HG03060 (cell line): ENCODE results near the gene ACOT7.

Source experiments
- ATAC-seq: cut with Tn5 transposase; IDR thresholded peaks from one replicate; pipeline ENCODE4 v1.9.1; 2021; ENCODE audit warnings: low read depth, moderate number of reproducible peaks; ENCODE audit not compliant: unreplicated experiment

Gene ACOT7

DNA sequence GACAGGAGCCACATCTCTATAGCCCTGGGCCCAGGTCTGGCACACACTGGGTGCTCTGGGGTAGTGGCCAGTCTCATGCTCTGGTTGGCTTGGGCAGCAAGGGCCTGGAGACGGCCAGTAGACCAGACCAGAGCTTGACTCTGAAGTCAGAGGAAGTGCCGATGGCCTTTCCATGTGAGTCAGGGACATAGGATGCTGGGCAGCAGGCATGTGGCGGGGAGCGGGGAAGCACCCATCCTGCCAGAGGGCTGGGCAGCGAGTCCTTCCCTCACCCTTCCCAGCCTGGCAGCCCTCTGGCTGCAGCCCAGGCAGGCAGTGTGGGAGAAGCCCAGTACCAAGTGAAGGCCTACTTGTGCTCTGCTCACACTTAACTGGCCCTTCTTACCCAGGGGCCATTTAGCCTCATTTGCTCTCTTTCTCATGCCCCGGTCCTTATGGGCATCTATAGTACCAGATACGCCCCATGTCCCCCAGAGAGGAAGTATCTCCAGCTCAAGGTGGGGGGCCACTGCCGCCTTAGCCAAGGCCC, 136.0 kb downstream of the ACOT7 start:
- no peak for ATAC-seq

DNA sequence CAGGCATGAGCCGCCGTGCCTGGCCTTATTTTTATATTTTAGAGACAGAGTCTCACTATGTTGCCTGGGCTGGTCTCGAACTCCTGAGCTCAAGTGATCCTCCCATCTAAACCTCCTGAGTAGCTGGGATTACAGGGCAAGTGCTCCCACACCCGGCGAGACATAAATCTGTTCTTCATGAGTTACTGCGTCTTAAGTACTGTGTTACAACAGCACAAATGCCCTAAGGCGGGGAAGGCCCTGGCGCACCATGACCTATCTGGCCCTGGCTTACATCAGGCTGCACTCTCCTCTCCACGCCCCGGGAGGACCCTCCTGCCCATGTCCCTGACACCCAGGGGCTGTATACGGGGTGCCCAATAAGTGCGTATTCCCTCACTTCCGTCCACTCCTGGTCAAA, 136.9 kb downstream of the ACOT7 start:
- ATAC-seq = no peak

- no peak for ATAC-seq
Observed at GRCh38 chr1:6254691-6255090, 138.9 kb downstream of the ACOT7 start.

DNA sequence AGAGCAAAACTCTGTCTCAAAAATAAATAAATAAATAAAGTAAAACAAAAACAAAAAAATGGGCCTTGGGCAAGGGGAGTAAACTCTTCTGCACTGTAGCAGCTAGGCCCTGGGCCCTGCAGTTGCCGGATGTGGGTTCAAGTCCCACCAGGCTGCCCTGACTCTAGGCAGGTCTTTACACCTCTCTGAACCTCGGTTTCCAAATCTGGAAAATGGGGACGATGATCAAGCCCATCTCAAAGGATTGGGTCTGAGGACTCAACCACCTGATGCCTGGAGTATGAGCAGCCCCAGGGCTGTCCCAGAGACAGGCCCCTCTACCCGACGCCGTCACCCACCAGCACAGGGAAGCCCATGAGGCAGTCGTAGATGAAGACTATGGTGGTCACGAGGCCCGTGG, 140.2 kb downstream of the ACOT7 start:
- no peak for ATAC-seq

DNA sequence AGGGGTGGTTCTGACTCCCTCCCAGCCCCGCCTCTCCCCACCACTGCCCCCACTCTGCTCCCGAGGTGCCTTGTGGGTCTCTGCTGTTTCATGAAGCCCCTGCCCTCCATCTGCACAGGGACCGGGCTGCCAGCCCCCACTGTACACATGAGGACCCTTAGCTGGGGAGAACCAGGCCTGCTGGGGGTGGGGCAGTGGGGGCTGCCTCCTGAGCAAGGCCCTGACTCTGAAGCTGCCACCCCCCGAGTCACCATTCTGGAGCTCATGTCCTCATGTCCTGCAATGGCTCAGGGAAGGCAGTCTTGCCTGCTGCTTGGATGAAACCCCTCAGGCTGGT, 141.2 kb downstream of the ACOT7 start:
- ATAC-seq = no peak

GRCh38 chr1:6251681-6252373, 141.7 kb downstream of the ACOT7 start:
- no peak for ATAC-seq

DNA sequence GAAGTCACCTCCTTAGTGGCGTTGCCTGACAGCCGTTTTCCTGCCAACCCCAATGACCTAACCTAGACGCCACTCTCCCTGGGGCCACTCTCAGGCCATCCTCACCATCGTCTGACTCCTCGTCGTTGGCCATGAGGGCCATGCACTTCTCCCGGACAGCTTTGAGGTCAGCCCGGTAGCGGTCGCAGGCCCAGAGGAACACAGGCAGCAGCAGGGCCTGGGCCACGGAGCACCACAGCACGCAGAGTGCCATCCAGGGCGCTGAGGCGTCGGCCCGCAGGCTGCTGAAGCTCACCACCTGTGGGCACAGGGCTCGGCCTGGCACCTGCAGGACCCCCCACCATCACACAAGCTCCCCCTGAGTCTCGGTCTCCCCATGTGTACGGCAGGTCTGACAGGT, 142.3 kb downstream of the ACOT7 start:
- no peak for ATAC-seq

GRCh38 chr1:6249739-6250689, 143.6 kb downstream of the ACOT7 start:
- no peak for ATAC-seq

GRCh38 chr1:6248932-6249738, 144.4 kb downstream of the ACOT7 start:
- ATAC-seq = no peak

- ATAC-seq = no peak
Observed at GRCh38 chr1:6248161-6248776, 145.3 kb downstream of the ACOT7 start.

- no peak for ATAC-seq
Observed at GRCh38 chr1:6247651-6248050, 145.9 kb downstream of the ACOT7 start.

GRCh38 chr1:6246497-6247467, 146.8 kb downstream of the ACOT7 start:
- no peak for ATAC-seq

DNA sequence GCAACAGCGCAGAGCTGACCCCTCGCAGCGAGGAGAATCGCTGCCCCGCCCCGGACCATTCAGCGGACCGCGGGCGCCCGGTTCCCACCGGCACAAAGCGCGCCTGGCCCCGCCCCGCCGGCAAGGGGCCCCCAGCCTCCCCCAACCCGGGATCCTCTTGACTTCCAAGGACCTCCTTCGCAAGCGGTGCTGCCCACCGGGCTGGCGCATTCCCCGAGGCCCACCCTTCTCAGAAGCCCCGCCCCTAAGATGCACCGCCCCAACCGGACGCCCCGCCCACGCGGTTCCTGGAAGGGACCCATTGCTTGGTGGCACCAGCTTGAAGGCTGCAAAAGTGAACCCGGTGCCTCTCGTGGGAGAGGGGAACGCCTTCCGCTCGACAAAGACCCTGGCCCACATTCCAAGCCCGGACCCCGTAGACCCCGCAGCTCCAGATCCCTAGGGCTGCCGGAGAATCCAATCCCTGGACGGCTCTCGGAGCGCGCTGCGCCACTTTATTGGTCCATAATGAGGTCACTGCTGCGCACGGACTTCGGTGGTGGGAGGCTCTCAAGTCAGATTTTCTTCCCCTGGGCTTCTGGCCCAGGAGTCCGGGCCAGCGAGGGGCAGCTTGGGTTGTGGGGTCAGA, 147.6 kb downstream of the ACOT7 start:
- ATAC-seq = no peak

GRCh38 chr1:6245086-6245868, 148.3 kb downstream of the ACOT7 start:
- ATAC-seq = no peak

- ATAC-seq = no peak
Observed at GRCh38 chr1:6244401-6245049, 149.0 kb downstream of the ACOT7 start.

DNA sequence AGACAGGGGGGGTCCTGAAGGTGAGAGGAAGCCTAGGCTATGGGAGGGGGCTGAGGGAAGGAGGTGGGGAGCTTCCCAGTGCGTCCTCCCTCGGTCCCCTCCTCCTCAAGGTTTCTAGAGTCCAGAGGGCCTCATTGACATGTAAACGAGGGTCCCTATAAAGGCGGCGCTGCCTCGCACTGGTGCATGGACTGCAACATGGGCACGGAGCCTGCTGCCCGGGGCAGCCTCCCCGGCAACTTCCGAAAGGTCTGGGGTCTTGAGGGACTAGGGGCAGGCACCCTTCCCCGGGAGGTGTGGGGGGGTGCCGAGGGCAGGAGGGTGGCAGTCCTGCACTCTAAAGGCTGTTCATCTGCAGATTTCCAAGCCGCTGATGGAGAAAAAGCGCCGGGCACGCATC, 149.6 kb downstream of the ACOT7 start, which contains the start of gene HES3:
Gene HES3 (plus strand): TSS at position 187 of the 400 bp plus-strand sequence. CDS start 187 bp downstream, at position 374.
- ATAC-seq = no peak

DNA sequence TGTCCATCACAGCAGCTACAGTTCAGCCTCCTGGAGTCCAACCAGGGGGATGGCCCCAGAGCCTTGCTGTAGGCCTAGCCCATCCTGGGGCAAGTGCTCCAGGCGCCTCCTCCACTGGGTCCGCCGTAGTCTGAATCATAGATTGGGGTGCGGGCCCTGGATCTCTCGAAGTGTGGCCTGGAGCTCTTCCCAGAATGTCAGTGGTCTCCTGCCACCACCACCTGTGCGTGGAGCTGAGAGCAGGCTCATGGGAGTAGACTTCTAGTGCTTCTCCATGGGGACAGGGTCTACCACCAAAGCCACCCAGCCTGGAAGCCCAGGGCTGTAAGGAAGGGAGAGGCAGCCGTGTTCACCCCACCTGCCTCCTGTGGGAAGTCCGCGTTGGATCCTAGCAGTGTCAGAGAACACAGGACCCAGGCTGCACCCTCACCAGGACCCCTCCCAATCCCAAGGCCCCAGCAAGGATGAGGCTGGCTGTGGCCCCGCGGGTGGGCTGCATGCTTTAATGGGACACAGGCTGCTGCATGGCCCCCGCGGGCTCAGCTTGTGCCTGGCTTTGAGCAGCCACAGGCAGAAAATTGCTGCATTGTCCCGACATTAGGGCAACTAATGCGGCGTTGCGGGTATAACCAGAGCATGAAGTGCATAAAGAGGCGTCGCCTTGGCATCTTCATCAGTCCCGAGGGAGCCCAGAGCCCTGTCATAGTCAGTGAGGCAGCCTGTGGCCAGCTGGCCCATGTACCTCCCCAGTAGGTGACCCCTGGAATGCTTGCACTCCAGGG, 150.3 kb downstream of the ACOT7 start:
- ATAC-seq = no peak
